Measurements from ENCODE around the gene FES. TPM values are rescaled to one million over a fixed set of nuclear protein-coding genes. Genes with fewer than 3 reads are reported as not detected.
"Not testable (repeated sequence)": the region's sequence is repeated elsewhere in the genome, so short reads cannot be mapped to it uniquely, and the experiment has no call there.

Gene FES
- total RNA-seq, 6 experiments from 2014 or later = 11.5 to 36.5 (median 18.5) TPM

- H3K27me3 ChIP-seq = no peaks in the 10 kb centered on the region
- 72% methylated on average over 4 of the region's 4 CpGs for WGBS (ENCODE audit: insufficient coverage, low coverage, low lambda C conversion rate, missing lambda C conversion rate)
- H3K9me3 ChIP-seq = no peaks in the 10 kb centered on the region
- no peak for DNase-seq
- H3K36me3 ChIP-seq = peaks cover 8 to 45% (median 27%) of the 10 kb centered on the region in 4 donors
- H3K4me3 ChIP-seq = no peak overlapping the region
- TF ChIP-seq CTCF (IDR thresholded peaks at IDR 0.05) (no peak), POLR2A (IDR thresholded peaks at IDR 0.05) (no peak)
- H3K27ac ChIP-seq = no peak overlapping the region
- ATAC-seq = no peak
- no peaks in the 10 kb centered on the region for H3K4me1 ChIP-seq
- intact Hi-C loops (cut with DNase I) = no loop called here
Observed at GRCh38 chr15:90921887-90922286, 37.6 kb downstream of the FES start.

- DNase-seq (peak in 1 of 3 donors; percentile 16), ATAC-seq (peak in 3 of 4 donors; percentile 23 to 39 (median 27))
- H3K27me3 ChIP-seq; H3K4me1 ChIP-seq; H3K4me3 ChIP-seq; H3K27ac ChIP-seq; H3K9me3 ChIP-seq; intact Hi-C loops (cut with DNase I): not testable (repeated sequence)
- peaks cover 3 to 36% (median 25%) of the 10 kb centered on the region in 4 donors for H3K36me3 ChIP-seq
- WGBS (ENCODE audit: insufficient coverage, low coverage, low lambda C conversion rate, missing lambda C conversion rate) = 93% methylated on average over 4 of the region's 7 CpGs
Observed at GRCh38 chr15:90922712-90923322, 38.5 kb downstream of the FES start.

- no peak overlapping the region for H3K27ac ChIP-seq
- H3K4me3 ChIP-seq = no peak overlapping the region
- intact Hi-C loops (cut with DNase I) = no loop called here
- WGBS (ENCODE audit: insufficient coverage, low coverage, low lambda C conversion rate, missing lambda C conversion rate) = 71% methylated on average over 4 of the region's 5 CpGs
- no peaks in the 10 kb centered on the region for H3K9me3 ChIP-seq
- H3K27me3 ChIP-seq = no peaks in the 10 kb centered on the region
- ATAC-seq (no peak), DNase-seq (no peak)
- no peak for TF ChIP-seq POLR2A (IDR thresholded peaks at IDR 0.05)
- no peak for TF ChIP-seq CTCF (IDR thresholded peaks at IDR 0.05)
- H3K36me3 ChIP-seq = peaks cover 0 to 20% (median 12%) of the 10 kb centered on the region in 4 donors
- H3K4me1 ChIP-seq = peaks cover 0 to 9% (median 0%) of the 10 kb centered on the region in 4 donors
Observed at GRCh38 chr15:90924375-90924774, 40.1 kb downstream of the FES start.

- 91% methylated on average over 8 of the region's 10 CpGs for WGBS (ENCODE audit: insufficient coverage, low coverage, low lambda C conversion rate, missing lambda C conversion rate)
- DNase-seq; H3K27me3 ChIP-seq; ATAC-seq; H3K27ac ChIP-seq; H3K9me3 ChIP-seq; H3K4me3 ChIP-seq; intact Hi-C loops (cut with DNase I); H3K36me3 ChIP-seq: not testable (repeated sequence)
- H3K4me1 ChIP-seq = peaks cover 0 to 20% (median 6%) of the 10 kb centered on the region in 4 donors
Observed at GRCh38 chr15:90926766-90927165, 42.5 kb downstream of the FES start.

GRCh38 chr15:90928106-90928505, 43.8 kb downstream of the FES start:
- H3K9me3 ChIP-seq; H3K27me3 ChIP-seq; H3K4me3 ChIP-seq; H3K36me3 ChIP-seq; ATAC-seq; intact Hi-C loops (cut with DNase I); H3K27ac ChIP-seq; DNase-seq: not testable (repeated sequence)
- peaks cover 0 to 20% (median 6%) of the 10 kb centered on the region in 4 donors for H3K4me1 ChIP-seq
- WGBS (ENCODE audit: insufficient coverage, low coverage, low lambda C conversion rate, missing lambda C conversion rate) = 64% methylated on average over 6 of the region's 7 CpGs

GRCh38 chr15:90929246-90930019, 45.1 kb downstream of the FES start:
- H3K27ac ChIP-seq = peak overlapping the region; percentile 93 to 96 (median 93)
- intact Hi-C loops (cut with DNase I) = no loop called here
- H3K36me3 ChIP-seq = no peaks in the 10 kb centered on the region
- no peaks in the 10 kb centered on the region for H3K9me3 ChIP-seq
- H3K27me3 ChIP-seq = no peaks in the 10 kb centered on the region
- peaks cover 0 to 25% (median 6%) of the 10 kb centered on the region in 4 donors for H3K4me1 ChIP-seq
- WGBS (ENCODE audit: insufficient coverage, low coverage, low lambda C conversion rate, missing lambda C conversion rate) = 33% methylated on average over 21 of the region's 21 CpGs
- ATAC-seq (peak in 2 of 4 donors; percentile 2 to 15), DNase-seq (no peak)
- peak overlapping the region; percentile 65 to 88 (median 71) for H3K4me3 ChIP-seq
- TF ChIP-seq CTCF (IDR thresholded peaks at IDR 0.05) = no peak
- TF ChIP-seq POLR2A (IDR thresholded peaks at IDR 0.05) = no peak
